GM12872 (cell line): ENCODE measurements around the gene LHFPL4.

Source experiments
- CTCF ChIP-seq: IDR thresholded peaks from 3 replicates; pipeline ENCODE4 v1.5.1; 2011; ENCODE audit warnings: low read depth, mild to moderate bottlenecking, low read length, moderate library complexity; ENCODE audit not compliant: insufficient read depth

Gene LHFPL4

GRCh38 chr3:9552252-9552999, 1.2 kb downstream of the LHFPL4 start:
- no peak for TF ChIP-seq CTCF

DNA sequence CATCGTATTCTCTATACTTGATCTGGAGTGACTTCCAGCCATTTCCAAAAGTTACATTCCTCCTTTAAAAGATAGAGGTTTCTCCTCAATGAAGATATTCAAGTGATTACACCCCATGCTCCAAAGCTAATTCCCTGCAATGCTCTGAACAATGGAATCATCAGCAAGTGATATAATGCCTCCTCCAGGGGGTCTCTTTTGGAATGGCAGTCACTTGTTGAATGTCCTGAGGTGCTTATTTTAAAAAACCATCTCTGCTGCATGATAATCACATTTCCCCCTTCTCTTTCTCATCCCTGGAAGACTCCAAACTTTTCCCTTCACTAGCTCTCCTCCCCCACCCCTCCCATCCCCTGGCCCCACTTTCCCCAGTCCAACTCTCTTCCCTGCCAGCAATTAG, 2.6 kb downstream of the LHFPL4 start:
- TF ChIP-seq CTCF, result no peak

DNA sequence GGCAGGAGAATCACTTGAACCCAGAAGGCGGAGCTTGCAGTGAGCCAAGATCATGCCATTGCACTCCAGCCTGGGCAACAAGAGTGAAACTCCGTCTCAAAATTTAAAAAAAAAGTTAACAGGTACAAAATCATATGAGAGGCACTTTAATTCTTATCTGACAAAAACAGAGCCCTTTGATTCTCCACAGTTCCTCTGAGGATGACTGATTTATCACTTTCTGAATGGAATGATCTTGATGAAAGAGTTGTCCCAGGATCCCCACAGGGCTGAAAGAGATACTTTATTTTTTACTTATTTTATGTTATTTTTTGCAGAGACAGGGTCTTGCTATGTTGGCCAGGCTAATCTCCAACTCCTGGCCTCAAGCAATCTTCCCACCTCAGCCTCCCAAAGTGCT, 4.0 kb downstream of the LHFPL4 start:
- no peak for TF ChIP-seq CTCF

DNA sequence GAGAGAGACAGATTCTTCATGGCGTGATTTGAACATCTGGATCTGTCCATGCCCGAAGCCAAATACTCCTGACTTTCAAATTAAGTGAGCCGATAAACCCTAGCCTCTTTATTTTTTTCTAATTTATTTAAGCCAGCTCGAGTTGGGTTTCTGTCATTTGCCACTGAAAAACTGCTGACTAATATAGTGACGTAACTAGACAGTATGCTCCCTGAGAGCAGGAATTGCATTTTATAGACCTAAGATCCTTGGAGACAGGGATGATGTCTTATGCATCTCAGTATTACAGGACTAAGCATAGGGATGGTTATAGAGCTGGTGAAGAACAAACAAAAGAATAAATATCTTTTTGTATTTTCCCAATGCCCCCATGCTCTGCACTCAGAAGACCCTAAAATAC, 4.6 kb downstream of the LHFPL4 start:
- no peak for TF ChIP-seq CTCF

DNA sequence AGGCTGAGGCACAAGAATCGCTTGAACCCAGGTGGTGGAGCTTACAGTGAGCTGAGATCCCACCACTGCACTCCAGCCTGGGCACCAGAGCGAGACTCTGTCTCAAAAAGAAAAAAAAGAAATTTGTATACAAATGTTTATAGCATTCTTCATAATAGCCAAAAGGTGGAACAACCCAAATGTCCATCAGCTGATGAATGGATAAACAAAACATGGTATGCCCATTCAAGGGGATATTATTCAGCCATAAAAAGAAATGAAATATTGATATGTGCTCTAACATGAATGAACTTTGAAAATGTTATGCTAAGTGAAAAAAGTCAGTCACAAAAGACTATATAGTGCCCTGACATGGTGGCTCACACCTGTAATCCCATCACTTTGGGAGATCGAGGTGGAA, 11.4 kb downstream of the LHFPL4 start:
- TF ChIP-seq CTCF, result no peak

DNA sequence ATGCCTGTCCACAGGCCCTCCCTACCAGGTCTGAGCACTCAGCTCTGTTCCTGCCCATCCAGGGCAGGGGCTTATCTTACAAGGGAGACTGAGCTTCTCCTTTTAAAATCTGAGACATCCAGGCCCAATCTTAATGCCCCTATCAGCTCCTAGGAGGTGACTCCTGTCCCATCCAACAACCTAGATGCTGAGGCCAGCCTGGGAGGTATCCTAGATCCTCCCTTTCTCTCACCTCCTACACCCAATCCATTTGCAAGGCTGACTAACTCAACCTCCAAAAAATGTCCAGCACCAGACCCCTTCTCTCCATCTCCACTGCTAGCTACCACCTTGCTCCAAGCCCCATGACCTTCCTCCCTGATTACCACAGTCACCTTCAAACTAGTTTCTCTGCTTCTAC, 17.4 kb downstream of the LHFPL4 start:
- TF ChIP-seq CTCF, result no peak

- TF ChIP-seq CTCF, result no peak
Measured at GRCh38 chr3:9534429-9534828, 19.2 kb downstream of the LHFPL4 start.
